Measurements from ENCODE around the gene FAM98C.

The FAM98C gene

DNA sequence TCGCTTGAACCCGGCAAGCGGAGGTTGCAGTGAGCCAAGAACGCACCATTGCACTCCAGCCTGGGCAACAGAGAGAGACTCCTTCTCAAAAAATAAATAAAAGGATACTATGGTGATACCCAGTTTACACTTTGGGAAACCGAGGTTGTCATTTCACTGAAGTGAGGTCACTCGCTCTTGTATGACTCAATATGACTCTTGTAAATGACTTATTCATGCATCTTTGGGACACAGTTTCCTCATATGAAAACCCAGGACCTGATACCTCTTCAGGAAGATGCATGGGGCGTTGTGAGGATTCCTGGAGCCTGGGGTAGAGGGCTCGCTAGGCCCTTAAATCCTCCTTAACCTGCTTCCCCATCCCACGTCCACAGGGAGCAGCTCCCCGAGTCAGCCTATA, 24.0 kb upstream of the FAM98C start:
- DNase-seq = no peak

DNA sequence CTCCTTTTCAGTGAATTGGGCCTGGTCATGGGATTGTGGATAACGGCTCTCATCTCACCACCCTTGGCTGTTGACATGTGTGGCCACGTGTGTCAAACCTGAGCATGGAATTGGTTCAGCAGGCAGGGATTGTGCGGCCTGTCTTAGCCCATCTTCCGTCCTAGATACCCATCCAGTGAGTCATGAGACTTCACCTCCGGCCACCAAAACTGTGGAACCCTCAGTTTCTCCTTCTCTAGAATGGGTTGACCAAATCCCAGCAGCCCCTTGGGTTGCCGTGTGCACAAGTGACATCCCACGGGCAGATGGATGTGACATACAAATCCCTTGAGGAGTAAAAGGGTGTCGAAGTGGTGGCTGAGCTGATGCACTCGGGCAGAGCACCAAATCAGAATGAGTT, 21.8 kb upstream of the FAM98C start:
- no peak for DNase-seq

DNA sequence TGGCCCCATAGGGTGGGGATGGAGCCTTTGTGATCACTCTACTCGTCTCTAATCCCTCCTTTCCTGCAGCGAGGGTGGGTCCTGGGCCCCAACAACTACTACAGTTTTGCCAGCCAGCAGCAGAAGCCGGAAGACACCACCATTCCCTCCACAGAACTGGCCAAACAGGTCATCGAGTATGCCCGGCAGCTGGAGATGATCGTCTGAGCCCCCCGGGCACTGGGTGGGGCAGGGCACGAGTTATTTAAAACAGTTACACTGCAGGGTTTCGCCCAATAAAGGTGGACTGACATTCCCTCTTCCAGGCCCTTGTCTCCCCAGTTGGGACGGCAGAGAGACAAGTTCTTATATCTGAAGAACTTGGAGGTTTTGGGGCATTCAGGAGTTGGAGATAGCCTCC, 19.7 kb upstream of the FAM98C start:
- no peak for DNase-seq

DNA sequence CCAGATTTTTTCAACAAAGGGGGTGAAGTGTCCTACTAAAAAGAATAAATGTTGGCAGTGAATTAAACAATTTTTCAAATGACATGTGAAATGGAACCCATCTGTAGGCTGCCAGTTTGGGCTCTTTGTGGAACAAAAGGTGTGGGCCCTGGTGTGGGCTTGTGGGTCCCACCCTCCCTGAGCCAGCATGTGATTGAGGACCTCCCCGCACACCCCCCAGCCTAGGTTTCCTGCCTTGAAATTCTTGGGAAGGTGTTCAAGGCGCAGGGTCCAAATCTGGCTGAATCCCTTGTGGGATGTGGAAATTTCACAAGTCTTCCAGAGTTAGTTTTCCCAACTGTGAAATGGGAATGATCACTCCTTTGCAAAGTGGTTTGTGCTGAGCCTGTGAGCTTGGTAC, 19.1 kb upstream of the FAM98C start:
- no peak for DNase-seq

DNA sequence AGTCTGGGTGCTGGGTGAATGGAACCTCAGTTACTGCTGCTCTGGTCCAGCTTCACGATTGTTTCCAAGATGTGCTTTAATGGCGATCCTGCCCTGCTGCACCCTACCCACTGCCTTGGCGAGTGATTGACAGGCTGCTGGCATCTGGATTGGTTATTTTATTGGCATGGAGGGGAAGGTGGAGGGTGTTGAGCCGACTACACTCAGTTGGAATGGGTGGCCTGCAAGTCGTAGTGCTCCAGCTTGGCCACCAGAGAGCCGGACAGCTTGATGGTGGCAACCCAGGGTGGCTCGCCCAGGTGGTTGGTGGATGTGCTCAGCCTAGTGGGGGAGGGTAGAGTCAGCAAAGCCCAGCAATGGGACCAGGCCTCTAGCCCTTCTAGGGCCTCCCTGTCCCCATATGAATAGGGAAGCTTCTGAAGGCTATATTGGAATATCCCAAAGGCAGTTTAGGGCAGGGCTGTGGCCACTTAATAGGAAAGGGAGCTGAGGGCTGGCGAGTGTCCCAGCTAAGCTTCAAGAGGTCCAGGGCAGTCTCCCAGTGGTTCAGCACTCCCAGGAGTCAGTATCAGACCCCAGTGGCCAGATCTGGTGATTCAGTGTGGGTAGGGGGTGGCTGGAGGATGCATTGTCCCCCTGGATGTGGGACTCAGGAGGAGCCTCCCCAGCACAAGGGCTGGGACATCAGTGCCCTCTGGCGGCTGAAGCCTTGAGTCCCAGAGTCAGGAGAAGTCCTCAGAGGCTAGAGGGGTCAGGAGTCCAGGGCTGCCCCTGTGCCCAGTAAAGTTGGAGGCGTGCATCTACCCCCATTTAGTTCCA, 18.5 kb upstream of the FAM98C start:
- DNase-seq = no peak

DNA sequence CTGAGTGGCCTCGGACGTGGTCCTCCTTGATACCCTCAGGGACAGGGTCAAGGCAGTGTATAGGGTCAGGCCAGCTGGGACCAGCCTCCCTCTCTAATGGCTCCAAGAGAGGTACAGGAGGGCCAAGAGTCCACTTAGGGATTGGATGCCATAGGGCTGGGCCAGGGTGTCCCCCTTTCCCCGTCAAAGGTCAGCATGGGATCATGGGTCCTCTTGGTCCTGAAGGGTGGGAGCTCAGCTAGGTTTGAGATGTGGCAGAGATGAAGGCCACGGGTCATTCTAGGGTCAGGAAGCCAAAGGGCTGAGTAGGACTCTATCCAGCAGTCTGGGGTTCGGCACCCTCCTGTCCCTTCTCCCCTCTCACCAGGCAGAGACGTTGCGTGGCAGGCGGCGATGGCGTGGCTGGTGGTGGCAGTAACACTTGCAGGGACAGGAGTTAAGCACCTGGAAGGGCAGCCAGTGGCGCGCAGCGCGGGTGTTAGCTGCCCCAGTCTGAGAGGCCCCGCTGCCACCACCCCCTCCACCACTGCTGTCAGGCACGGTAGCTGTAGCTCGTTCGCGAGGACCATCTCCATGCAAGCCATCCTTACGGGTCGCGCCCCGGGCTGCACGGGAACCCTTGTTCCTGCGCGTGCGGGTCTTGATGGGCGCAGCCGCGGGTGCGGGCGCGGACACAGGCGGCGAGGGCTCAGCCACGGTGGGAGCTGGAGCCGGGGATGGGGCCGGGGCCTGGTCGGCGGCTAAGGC, 17.7 kb upstream of the FAM98C start:
- DNase-seq = no peak

DNA sequence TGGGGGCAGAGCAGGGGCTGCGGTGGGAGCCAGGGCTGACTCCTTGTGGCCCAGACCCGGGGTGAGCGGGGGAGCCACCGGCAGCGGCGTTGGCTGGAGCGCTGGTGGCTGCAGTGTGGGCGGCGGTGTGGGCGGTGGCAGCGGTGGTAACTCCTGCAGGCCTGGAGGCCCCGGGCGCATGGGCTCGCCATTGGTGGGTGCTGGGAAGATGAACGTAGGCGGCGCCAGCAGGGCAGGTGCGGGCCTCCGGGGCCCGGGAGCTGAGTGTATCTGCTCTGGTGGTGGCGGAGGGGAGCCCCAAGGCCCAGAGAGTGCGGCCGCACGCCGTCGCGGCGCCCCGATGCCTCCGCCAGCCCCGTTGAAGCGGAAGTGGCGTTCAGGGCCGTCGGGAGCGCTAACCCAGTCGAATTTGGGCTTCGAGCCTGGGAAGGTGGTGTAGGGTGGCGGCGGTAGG, 17.1 kb upstream of the FAM98C start:
- no peak for DNase-seq

DNA sequence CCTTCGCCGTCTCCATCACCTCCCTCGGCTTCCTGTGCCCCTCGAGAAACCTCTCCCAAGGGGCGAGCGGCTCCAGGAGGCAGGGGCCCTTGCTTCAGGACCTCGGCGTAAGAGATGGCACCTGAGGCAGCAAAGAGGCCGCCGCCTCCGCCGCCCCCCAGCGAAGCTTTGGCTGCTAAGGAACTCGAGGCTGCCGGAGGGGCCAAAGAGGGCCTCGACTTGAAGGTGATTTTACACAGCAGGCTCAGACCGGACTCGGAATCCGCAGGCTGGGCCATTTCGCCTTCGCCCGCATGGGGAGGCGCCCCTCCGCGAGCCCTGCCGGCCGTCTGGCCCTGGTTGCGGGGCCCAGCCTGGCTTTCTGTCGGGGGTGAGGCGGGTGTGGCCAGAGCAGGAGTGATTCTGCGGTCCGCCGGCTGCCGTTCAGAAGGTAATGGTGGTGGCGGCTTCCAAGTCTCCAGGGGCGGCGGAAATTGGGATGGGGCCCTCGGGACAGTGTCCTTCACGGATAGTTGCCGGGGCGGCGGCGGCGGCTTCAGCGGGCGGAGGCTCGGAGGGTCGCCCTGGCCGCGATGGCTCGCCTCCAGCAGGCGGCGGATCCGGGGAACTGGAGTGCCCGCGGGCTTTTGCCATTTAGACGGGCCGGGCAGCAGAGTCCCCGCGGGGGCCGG, 16.5 kb upstream of the FAM98C start:
- no peak for DNase-seq

DNA sequence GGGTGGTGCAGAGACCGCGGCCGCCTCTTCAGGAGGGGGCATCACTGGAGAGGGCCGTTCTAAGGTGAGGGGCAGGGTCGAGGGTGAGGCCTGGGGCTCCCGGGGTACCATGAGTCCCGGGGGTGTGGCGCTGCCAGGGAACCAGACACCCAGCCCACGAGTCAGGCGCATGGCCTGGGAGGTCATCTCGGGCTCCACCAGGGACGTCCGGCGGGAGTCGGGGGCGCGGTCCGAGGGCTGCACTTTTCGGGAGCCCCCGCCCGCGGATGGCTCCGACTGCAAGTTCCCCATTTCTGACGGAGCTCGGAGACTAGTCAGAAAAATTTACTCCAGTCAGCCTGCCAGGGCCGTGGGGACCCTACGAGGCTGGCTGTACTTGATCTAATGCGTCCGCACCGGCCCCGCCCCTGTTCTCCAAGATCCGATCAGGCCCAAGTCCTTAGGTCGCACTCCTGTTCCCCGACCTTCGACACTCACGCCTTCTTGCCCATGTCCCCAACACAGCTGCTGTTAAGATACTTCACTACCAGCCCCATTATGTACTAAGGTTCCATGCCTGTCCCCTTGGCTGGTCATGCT, 15.8 kb upstream of the FAM98C start:
- no peak for DNase-seq

DNA sequence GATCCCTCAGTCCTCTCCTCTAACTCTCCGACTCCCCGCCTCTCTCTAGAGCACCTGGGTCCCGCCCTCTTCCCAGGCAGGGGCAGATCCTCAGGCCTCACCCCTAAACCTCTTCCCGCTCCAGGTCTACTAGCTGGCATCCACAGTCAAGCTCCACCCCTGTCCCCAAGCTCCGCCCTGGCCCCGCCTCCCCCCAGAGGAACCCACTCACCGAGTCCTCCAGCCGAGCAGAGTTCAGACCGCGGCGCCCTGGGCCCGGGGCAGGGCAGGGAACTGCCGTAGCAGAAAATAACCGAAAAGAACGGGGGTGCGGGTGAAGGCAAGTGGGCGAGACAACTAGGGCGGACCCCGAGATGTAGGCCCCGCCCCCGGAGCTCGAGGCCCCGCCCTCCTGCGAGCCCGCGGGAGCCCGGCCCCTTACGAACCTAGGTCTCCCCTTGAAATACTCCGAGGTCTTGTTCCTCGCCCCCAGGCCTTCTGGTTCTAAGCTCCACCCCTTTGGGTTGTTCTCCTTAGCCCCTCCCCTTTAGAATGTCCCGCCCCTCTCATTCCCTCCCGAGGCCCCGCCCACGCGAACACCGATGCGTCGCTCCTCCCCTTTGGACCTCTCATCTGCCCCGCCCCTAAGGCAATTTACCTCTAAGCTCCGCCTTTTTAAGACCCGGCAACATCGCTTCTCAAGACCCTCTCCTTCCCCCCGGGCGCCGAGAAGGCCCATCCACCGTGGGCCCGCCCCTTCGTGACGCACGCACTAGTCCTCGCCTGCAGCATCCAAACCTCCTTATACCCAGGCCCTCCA, 15.1 kb upstream of the FAM98C start, which contains the start of gene GGN:
Gene GGN (minus strand): TSS at position 485 of the 799 bp plus-strand sequence. CDS start 773 bp downstream, outside the sequence.
- DNase-seq = peak; percentile 72

DNA sequence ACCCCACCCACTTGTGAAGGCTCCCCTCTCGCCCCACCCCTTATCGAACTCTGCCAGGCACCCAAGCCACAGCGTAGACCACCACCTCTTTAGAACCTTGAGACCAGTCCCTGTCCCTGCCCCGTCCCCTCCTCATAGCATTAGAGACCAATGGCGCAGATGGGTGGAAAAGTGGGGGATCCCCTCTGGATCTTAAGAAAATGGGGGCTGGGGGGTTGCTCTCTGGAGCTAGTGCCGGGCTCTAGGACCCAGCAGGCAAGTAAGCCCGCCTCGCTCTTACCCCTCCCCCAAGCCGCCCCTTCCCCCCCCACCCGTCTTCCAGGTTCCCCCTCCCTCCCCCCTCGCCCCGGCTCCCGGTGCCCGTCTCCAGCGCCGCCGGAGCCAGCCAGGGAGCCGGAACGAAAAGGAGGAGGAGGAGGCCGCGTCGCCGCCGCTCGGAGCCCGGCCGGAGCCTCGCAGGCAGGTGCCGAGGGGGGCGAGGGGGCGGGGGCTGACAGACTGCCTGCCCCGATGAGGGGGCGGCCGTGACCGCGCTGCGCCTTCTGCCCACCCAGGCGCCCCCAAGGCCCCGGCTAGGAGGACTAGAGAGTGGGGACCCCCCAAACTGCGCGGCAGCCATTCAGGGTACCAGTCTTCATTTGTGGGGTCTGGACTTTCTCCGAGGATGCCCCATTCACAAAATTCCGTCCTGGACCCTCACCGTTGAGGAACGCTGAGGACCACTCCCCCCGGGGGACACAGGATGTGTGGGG, 14.4 kb upstream of the FAM98C start, which contains the start of gene SPRED3:
Gene SPRED3 (plus strand): TSS at position 349 of the 752 bp plus-strand sequence. CDS start 1,606 bp downstream, outside the sequence.
- no peak for DNase-seq

DNA sequence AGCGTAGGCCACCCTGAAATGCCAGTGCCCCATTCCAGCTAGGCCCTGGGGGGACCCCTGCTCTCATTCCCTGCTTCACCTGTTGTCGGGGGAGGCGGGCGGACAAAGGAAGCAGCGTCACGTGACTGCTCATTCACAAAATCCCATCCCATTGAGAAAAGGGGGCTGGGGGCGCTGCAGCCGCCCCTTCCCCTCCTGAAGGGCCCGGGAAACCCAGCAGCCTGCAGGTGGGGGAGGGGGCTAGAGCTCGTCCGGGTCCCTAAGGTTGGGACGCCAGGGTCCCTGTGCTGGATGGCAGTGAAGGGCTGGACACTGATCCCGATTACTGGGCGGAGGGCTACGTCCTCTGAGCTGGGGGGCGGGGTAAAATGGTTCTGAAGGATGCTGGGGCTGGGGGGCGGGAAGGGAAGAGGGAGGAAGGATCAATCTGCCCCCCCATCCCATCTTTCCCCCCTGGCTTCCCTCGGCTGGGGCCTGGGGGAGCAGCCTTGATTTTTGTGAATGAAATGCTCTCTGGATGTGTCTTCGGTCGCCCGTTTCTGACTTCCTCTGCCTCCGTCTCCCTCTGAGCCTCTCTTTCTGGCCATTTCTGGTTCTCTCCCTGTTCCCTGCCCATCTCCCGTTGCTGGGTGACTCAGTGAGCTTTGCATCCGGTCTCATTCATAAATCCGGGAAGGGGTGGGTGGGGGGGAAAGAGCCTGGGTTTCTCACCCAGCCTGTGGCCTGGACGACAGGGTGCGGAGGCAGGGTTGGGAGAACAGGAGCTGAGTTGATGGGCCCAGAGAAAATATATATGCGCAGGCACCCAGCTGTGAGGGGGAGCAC, 13.6 kb upstream of the FAM98C start:
- no peak for DNase-seq

DNA sequence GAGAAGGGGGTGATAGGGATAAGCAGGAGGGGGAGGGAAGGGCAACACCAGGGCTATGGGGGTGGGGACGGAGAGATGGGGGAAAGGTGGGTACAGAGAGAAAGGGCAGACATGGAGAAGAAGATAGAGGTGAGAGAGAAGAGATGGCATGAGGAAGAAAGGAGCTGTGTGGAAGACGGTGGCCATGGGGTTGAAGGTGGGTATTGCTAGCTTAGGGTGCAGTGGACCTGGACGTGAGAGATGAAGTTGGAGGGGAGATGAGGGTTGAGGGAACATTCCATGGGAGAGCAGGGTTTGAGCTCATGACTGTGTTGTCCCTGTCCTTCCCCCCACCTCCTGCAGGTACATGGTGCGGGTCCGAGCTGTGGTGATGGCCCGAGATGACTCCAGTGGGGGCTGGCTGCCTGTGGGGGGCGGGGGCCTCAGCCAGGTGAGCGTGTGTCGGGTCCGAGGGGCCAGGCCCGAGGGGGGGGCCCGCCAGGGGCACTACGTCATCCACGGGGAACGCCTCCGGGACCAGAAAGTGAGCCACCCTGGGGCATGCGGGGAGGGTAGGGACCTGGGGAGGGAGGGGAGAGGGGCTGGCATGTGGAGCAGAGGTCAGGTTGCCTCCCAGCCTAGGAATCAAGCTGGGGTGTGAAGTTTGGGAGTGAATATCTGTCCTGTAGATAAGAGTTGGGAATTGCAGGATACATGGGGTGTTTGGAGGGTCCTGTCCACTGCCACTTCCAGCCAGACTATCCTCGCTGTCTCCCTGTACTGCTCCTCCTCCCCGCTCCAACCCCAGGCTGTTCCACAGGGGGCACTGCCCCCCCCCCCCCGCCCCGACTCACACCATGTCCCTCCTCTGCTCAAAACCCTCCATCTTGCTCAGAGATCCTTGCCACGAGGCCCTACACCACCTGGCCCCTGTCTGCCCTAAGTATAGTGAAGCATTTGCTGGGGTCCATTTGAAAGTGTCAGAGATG, 12.7 kb upstream of the FAM98C start:
- DNase-seq = no peak

DNA sequence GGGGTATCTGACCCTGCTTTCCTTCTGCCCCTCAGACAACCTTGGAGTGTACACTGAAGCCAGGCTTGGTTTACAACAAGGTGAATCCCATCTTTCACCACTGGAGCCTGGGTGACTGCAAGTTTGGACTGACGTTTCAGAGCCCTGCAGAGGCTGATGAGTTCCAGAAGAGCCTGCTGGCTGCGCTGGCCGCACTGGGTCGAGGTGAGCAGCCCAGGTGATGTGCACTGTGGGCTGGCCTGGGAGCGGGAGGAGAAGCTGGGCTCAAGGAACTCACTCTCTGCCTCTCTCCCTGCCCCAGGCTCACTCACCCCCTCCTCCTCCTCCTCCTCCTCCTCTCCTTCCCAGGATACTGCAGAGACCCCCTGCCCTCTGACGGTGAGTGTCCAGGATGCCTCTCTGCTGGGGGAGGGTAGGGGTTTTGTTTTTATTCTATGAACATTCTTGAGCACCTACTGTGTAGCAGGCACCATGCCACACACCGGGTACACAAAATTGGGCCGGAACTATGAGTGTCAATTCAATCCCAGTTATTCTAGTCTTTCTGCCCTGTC, 10.9 kb upstream of the FAM98C start:
- no peak for DNase-seq

DNA sequence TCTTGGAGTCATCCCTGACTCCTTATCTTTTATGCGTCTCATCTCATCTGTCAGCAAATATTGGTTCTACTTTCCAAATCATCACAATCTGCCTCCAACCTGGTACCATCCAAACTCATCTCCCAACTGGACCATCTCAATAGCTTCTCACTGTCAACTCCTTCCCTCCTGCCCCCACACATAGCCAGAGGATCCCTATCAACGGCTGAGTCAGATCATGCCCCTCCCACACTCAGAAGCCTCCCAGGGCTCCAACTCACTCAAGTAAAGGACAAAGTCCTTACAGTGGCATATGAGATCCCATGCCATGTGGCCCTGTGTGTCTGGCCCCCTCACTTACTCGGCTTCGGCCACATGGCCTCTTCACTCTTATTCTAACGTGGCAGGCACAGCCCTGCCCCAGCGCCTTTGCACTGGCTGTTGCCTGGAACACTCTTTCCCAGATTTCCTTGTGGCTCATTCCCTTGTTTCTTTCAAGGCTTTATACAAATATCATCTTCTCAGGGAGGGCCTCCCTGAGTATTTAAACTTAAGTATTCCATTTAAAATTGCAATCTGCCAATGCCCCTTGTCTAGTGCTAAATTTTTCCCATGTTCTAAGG, 10.1 kb upstream of the FAM98C start:
- DNase-seq = no peak

DNA sequence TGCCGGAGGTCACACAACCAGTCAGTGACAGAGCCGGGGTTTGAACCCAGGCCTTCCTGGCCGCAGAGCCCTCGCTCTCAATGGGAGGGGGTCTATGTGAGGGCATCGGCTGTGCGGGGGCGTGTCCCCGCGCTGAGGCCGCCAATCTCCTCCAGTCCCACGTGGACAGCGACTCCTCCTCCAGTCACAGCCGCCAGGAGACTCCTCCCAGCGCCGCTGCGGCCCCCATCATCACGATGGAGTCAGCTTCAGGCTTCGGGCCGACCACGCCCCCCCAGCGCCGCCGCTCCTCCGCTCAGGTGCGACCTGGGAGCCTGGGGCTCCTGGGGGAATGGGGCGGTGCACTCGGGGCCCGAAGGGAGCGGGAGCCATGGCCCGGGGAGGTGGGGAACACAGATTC, 8.4 kb upstream of the FAM98C start:
- peak; percentile 67 for DNase-seq

DNA sequence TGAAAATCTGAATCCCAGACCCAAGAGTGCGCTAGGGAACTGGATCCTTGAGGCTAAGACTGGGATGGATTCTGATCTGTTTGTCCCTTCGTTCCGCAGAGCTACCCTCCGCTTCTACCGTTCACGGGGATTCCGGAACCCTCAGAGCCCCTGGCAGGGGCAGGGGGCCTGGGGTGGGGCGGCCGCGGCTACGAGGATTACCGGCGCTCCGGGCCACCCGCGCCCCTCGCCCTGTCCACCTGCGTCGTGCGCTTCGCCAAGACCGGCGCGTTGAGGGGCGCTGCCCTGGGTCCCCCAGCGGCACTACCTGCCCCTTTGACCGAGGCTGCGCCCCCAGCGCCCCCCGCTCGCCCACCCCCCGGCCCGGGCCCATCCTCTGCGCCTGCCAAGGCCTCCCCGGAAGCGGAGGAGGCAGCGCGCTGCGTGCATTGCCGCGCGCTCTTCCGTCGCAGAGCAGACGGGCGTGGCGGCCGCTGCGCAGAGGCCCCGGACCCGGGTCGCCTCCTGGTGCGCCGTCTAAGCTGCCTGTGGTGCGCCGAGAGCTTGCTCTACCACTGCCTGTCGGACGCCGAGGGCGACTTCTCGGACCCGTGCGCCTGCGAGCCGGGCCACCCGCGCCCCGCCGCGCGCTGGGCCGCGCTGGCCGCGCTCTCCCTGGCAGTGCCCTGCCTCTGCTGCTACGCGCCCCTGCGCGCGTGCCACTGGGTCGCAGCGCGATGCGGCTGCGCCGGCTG, 7.3 kb upstream of the FAM98C start:
- DNase-seq = peak; percentile 49

DNA sequence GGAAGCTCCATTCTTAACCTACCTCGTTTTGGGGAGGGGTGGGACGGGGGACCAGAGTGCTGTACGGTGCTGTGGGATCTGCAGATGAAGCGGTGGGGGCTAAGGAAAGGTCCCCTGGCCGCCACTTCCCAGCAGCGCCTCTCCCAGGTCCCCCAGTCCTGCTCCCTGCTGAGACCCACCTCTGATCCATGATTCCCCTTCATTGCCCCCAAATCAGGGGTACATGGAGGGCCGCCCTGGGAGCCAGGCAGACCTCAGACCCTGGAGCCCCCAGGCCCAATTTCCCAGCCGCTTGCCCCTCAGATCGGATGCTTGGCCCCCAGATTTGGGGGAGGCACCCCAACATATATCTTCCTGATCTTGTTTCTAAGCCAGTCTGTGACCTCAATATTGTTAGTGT, 3.8 kb upstream of the FAM98C start:
- DNase-seq = no peak
